ENCODE results near the gene NSD1.
A peak's percentile ranks its signal among the peaks of the same experiment; 100 is the strongest.

The NSD1 gene

GRCh38 chr5:177307544-177308363 is 174.2 kb downstream of the NSD1 start:
- no peak for DNase-seq (ENCODE audit: low read depth in 2 of 2, low spot score in 1 of 2)

- DNase-seq (ENCODE audit: low read depth in 2 of 2, low spot score in 1 of 2): no peak
Observed at GRCh38 chr5:177308740-177309139, 175.2 kb downstream of the NSD1 start.

- DNase-seq (ENCODE audit: low read depth in 2 of 2, low spot score in 1 of 2): peak in 1 of 2 donors; percentile 37
Observed at GRCh38 chr5:177309351-177310191, 176.0 kb downstream of the NSD1 start.

DNA sequence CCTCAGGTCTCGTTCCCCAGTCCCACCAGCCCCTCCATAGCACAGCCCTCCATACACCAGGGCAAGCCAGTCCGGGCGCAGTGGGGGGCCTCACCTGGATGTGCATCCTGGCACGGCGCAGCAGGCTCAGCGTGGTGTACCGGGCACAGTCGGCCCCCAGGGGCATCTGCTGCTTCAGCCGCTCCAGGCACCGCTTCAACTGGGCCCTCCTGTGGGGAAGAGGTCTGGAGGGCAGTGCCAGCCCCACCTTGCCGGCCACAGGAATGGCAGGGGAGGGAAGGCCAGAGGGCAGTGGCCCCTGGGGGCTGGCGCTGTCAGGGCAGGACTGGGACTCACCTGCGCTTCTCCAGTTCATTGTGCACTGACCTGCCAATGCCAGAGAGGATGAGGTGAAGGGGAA is 176.8 kb downstream of the NSD1 start:
- no peak for DNase-seq (ENCODE audit: low read depth in 2 of 2, low spot score in 1 of 2)

- no peak for DNase-seq (ENCODE audit: low read depth in 2 of 2, low spot score in 1 of 2)
Observed at GRCh38 chr5:177310757-177311391, 177.3 kb downstream of the NSD1 start.

- no peak for DNase-seq (ENCODE audit: low read depth in 2 of 2, low spot score in 1 of 2)
Observed at GRCh38 chr5:177311392-177311722, 177.8 kb downstream of the NSD1 start.

GRCh38 chr5:177311723-177312648 is 178.4 kb downstream of the NSD1 start, which contains the start of gene MXD3:
Gene MXD3, minus strand, starts transcription at chr5:177311898. Its CDS starts 68 bp downstream, at chr5:177311830.
- peak; percentile 84 to 90 for DNase-seq (ENCODE audit: low read depth in 2 of 2, low spot score in 1 of 2)

GRCh38 chr5:177312649-177313181 is 179.1 kb downstream of the NSD1 start:
- DNase-seq (ENCODE audit: low read depth in 2 of 2, low spot score in 1 of 2): no peak

DNA sequence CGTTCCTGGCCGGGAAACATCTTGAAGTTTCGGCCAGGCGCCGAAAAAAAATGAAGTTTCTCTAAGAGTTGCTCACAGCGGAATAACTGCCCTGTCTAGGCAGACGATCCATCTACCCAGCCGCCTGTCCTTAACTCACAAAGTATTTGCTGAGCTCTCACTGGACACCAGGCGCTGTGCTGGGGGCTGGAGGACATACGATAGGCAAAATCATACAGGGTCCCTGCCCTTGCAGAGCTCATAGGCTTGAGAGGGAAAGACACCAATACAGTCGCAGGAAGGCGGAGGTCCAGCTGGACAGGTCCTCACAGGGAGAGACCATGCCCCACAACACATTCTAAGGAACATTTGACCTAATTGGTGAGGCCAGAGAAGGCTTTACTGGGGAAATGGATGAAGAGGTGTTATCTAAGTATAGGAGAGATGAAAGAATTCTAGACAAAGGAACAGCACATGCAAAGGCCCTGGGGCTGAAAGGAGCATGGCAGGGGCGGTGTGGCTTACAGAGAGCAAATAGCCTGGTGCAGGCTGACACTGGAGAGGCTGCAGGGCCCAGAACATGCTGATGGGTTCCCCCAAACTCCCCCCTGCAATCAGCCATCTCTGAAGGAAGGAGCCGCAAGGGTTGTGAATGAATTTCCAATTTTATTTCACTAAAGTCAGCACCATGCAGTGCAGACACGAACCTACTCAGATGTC is 180.1 kb downstream of the NSD1 start:
- no peak for DNase-seq (ENCODE audit: low read depth in 2 of 2, low spot score in 1 of 2)

- DNase-seq (ENCODE audit: low read depth in 2 of 2, low spot score in 1 of 2): no peak
Observed at GRCh38 chr5:177314376-177315342, 181.1 kb downstream of the NSD1 start.

GRCh38 chr5:177315411-177315810 is 181.8 kb downstream of the NSD1 start:
- DNase-seq (ENCODE audit: low read depth in 2 of 2, low spot score in 1 of 2): no peak

GRCh38 chr5:177316005-177316404 is 182.4 kb downstream of the NSD1 start:
- no peak for DNase-seq (ENCODE audit: low read depth in 2 of 2, low spot score in 1 of 2)

DNA sequence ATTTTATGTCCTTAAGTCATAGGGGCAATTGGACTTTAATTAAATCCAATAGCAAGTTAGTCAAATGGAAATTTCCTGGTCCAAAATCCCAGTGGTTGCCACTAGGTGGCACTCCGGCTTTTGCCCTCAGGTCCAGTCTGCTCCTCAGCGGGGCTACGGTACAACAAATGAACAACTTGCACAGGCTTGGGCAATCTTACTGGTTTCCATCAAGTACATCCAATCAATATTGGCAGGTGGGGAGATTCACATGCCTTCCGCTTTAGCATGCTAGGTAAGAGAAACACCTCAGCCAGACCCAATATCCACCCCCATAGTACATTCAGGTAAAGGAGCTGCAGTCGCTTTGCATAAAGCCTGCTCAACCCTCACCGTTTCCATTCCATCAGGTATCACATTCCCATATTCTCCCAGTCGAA is 184.4 kb downstream of the NSD1 start:
- DNase-seq (ENCODE audit: low read depth in 2 of 2, low spot score in 1 of 2): peak; percentile 51 to 55

DNA sequence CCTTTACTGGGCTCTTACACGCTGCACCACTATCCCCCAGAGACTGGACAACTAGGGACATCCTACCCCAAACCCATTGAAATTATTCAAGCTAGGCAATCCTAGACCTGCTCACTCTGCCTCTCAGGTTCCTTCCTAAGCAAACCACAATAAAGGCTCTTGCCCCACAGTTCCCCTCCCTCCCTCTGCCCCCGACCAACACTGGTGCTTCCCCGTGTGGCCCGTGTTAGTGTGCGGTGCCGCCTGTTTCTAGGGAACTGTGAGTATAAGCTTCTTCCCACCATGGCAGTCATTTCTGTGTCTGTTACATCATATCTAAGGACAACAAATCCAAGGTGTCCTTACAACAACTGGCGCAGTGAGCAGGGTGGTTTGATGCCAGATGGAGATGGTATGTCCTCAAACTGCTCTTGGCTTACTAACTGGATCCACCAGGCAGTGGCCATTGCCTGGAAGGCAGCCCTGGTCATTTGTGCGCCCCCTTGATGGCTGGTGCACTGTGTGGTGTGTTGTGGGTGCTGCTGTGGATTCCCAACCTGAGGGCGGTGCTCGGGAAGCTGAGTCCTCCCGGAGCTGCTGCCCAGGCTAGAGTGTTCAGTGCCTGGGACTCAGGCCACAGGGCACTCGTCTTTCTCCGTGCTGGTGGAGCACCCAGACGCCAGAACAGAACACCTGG is 186.5 kb downstream of the NSD1 start:
- no peak for DNase-seq (ENCODE audit: low read depth in 2 of 2, low spot score in 1 of 2)

GRCh38 chr5:177320879-177321278 is 187.3 kb downstream of the NSD1 start:
- DNase-seq (ENCODE audit: low read depth in 2 of 2, low spot score in 1 of 2): no peak

GRCh38 chr5:177325868-177326381 is 192.4 kb downstream of the NSD1 start:
- DNase-seq (ENCODE audit: low read depth in 2 of 2, low spot score in 1 of 2): no peak

- no peak for DNase-seq (ENCODE audit: low read depth in 2 of 2, low spot score in 1 of 2)
Observed at GRCh38 chr5:177327539-177328522, 194.3 kb downstream of the NSD1 start.
